ENCODE measurements around the gene SHBG.

Gene SHBG

DNA sequence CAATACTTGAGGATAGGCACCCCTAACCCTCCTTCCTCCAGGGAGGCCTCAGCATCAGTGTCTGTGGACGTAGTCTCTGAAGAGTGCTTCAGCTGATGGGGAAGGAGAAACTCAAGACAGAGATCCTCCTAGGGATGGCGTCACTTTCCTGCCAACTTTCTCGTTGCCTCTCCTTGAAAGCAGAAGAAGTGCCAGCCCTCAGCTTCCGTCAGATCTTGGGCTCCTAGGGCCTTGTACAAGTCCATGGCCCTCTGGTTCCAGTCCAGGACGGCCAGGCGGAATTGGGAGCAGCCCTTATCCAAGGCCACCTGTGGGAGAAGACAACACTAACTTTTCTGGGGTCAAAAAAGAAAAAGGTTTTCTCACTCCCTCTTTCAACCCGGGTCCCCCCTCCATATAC is 3.6 kb upstream of the SHBG start:
- no peak for DNase-seq (ENCODE audit: low read depth in 1 of 2, low spot score in 1 of 2)
- H3K4me3 ChIP-seq (replicated peaks; ENCODE audit: insufficient read depth, low read length) = no peak overlapping the region
- H3K27ac ChIP-seq (replicated peaks) = no peak overlapping the region
- TF ChIP-seq GABPA (IDR thresholded peaks at IDR 0.05; ENCODE audit: low read depth) = no peak
- TF ChIP-seq SPI1 (IDR thresholded peaks at IDR 0.05; ENCODE audit: borderline replicate concordance, low read depth) = no peak
- TF ChIP-seq POLR2AphosphoS5 (IDR thresholded peaks at IDR 0.05; ENCODE audit: low read depth) = no peak
- TF ChIP-seq REST (IDR thresholded peaks at IDR 0.05; ENCODE audit: insufficient replicate concordance, low read depth) = no peak
- TF ChIP-seq CTCF (IDR thresholded peaks at IDR 0.05; ENCODE audit: insufficient read depth, low read length) = no peak
- H3K27me3 ChIP-seq (ENCODE audit: insufficient read depth, poor library complexity, severe bottlenecking) = no peaks in the 10 kb centered on the region

DNA sequence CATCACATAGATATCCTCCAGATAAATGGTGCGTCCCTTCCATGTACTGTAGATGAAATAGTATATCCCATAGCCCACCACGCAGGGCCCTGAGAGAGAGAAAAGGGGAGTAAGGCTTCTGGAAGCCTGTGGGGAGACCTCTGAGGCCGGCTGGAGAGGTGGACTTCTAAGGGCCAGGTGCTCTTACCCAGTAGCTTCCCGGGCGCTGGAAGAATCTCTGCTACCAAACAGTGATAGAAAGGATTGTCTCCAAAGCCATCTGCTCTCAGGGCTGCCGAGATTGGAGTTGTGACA is 3.0 kb upstream of the SHBG start:
- Histone ChIP-seq H3K27me3 (ENCODE audit: insufficient read depth, poor library complexity, severe bottlenecking) (no peaks in the 10 kb centered on the region), H3K27ac (replicated peaks) (no peak overlapping the region), H3K4me3 (replicated peaks; ENCODE audit: insufficient read depth, low read length) (no peak overlapping the region)
- TF ChIP-seq REST (IDR thresholded peaks at IDR 0.05; ENCODE audit: insufficient replicate concordance, low read depth) (no peak), GABPA (IDR thresholded peaks at IDR 0.05; ENCODE audit: low read depth) (no peak), SPI1 (IDR thresholded peaks at IDR 0.05; ENCODE audit: borderline replicate concordance, low read depth) (no peak), CTCF (IDR thresholded peaks at IDR 0.05; ENCODE audit: insufficient read depth, low read length) (no peak), POLR2AphosphoS5 (IDR thresholded peaks at IDR 0.05; ENCODE audit: low read depth) (no peak)
- DNase-seq (ENCODE audit: low read depth in 1 of 2, low spot score in 1 of 2) = no peak

- no peak within 1 kb of the TSS for H3K27ac ChIP-seq (replicated peaks)
- TF ChIP-seq GABPA (IDR thresholded peaks at IDR 0.05; ENCODE audit: low read depth) = no peak
- no peak for TF ChIP-seq SPI1 (IDR thresholded peaks at IDR 0.05; ENCODE audit: borderline replicate concordance, low read depth)
- TF ChIP-seq CTCF (IDR thresholded peaks at IDR 0.05; ENCODE audit: insufficient read depth, low read length) = no peak
- no peak for TF ChIP-seq POLR2AphosphoS5 (IDR thresholded peaks at IDR 0.05; ENCODE audit: low read depth)
- TF ChIP-seq REST (IDR thresholded peaks at IDR 0.05; ENCODE audit: insufficient replicate concordance, low read depth) = no peak
- no peak for DNase-seq (ENCODE audit: low read depth in 1 of 2, low spot score in 1 of 2)
- H3K27me3 ChIP-seq (ENCODE audit: insufficient read depth, poor library complexity, severe bottlenecking) = no peaks in the 10 kb centered on the region
- H3K4me3 ChIP-seq (replicated peaks; ENCODE audit: insufficient read depth, low read length) = no peak within 1 kb of the TSS
These were observed 2.4 kb upstream of the SHBG start, which contains the start of gene SAT2 for GRCh38 chr17:7627250-7628121. Gene SAT2, minus strand, starts transcription at chr17:7627821. Its CDS starts 186 bp downstream, at chr17:7627635.
